Fibroblast of mammary gland (primary cell): ENCODE measurements around the gene PNLIPRP2.
A peak's percentile ranks its signal among the peaks of the same experiment; 100 is the strongest.

Experiments used
- DNase-seq: peaks from one replicate; pipeline ENCODE4 v3.0.0-alpha.2; 2010; ENCODE audit warnings: low read depth
- H3K4me3 ChIP-seq: 2 replicates; pipeline ENCODE4 v1.5.1; 2011; ENCODE audit warnings: low read depth, mild to moderate bottlenecking, low read length, moderate library complexity; ENCODE audit not compliant: control insufficient read depth
- TF ChIP-seq, protein P1 (sequence below): conservative IDR thresholded peaks from 2 replicates; pipeline ENCODE4 v1.5.1; 2011; ENCODE audit warnings: low read depth, low read length, inconsistent platforms; ENCODE audit not compliant: control insufficient read depth, insufficient read depth

Gene PNLIPRP2

DNA sequence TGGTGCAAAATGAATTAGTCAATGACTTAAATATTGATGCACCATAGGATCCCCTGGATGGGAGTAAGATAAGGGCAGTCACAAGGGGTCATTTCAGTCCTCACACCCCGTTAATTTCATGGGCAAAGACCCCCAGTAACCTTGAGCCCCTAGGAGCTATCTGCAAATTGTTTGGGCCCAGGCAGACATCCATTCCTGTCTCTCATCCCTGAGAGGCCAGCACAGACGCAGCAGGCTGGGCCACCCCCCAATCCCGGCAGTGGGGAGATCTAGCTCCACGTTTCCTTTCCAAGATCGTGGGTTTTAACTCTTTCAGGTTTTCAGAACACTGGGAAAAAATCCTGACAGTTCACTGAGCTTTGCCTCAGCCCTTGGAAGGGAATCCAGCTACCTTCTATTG, 40.1 kb downstream of the PNLIPRP2 start:
- H3K4me3 ChIP-seq: no peak overlapping the region
- DNase-seq: no peak
- TF ChIP-seq, protein P1, sequence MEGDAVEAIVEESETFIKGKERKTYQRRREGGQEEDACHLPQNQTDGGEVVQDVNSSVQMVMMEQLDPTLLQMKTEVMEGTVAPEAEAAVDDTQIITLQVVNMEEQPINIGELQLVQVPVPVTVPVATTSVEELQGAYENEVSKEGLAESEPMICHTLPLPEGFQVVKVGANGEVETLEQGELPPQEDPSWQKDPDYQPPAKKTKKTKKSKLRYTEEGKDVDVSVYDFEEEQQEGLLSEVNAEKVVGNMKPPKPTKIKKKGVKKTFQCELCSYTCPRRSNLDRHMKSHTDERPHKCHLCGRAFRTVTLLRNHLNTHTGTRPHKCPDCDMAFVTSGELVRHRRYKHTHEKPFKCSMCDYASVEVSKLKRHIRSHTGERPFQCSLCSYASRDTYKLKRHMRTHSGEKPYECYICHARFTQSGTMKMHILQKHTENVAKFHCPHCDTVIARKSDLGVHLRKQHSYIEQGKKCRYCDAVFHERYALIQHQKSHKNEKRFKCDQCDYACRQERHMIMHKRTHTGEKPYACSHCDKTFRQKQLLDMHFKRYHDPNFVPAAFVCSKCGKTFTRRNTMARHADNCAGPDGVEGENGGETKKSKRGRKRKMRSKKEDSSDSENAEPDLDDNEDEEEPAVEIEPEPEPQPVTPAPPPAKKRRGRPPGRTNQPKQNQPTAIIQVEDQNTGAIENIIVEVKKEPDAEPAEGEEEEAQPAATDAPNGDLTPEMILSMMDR: no peak

- no peak for DNase-seq
- no peak overlapping the region for H3K4me3 ChIP-seq
- TF ChIP-seq, protein P1: no peak
Measured at GRCh38 chr10:116663342-116663741, 42.6 kb downstream of the PNLIPRP2 start.

DNA sequence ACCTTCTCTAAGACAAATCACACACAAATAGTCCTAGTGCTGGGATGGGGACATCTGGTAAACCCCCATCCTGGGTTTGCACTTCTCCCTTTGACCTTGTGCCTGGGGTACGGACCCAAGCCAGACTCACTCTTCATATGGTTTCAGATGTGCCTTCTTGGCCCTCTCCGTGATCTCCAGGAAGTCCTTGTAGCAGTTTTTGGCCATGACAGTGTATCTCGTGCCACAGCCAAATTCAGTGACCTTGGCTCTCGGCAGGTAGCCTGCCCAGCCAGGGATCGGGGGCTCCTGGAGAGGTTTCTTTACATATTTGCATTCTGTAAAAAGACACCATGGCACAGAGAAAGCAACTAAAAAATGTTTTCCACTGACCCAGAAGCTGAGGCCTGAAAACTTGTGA, 43.9 kb downstream of the PNLIPRP2 start:
- DNase-seq: no peak
- TF ChIP-seq, protein P1: no peak
- H3K4me3 ChIP-seq: no peak overlapping the region

GRCh38 chr10:116665541-116666125, 44.9 kb downstream of the PNLIPRP2 start:
- TF ChIP-seq, protein P1: no peak
- peak; percentile 15 for DNase-seq
- no peak overlapping the region for H3K4me3 ChIP-seq

- H3K4me3 ChIP-seq: no peak overlapping the region
- no peak for DNase-seq
- TF ChIP-seq, protein P1: no peak
Measured at GRCh38 chr10:116667484-116667883, 46.7 kb downstream of the PNLIPRP2 start.

GRCh38 chr10:116668018-116668417, 47.3 kb downstream of the PNLIPRP2 start:
- TF ChIP-seq, protein P1: no peak

GRCh38 chr10:116668446-116668845, 47.7 kb downstream of the PNLIPRP2 start:
- no peak overlapping the region for H3K4me3 ChIP-seq
- TF ChIP-seq, protein P1: no peak
- no peak for DNase-seq

More at GRCh38 chr10:116668018-116668417, 47.3 kb downstream of the PNLIPRP2 start:
- DNase-seq: no peak
- no peak overlapping the region for H3K4me3 ChIP-seq
